Activated CD8-positive, alpha-beta T cell treated with anti-CD3 and anti-CD28 coated beads, Interleukin-2, amount 10 ng/mL, durations not matched to agents 7 days and 5 days (primary cell): ENCODE results near the gene CTSH. TPM values are rescaled to one million over a fixed set of nuclear protein-coding genes. Genes with fewer than 3 reads are reported as not detected.

ENCODE experiments used
- ATAC-seq: fragments of 150-1000 bp; cut with Tn5 transposase; one replicate; pipeline ENCODE4 v1.10.0; 2021; ENCODE audit warnings: moderate library complexity
- CTCF ChIA-PET: fragments of 350-600 bp; sonication (Branson Sonifier 250); formaldehyde crosslinking; loops from one replicate; lab custom pipeline; 2021; ENCODE audit warnings: antibody characterized with exemption; lab: Charles Lee
- POLR2A ChIA-PET: fragments of 350-600 bp; sonication (Branson Sonifier 250); formaldehyde crosslinking; loops from one replicate; lab custom pipeline; 2021; ENCODE audit warnings: antibody characterized with exemption; lab: Charles Lee
- DNase-seq: peaks from one replicate; pipeline ENCODE4 v3.0.0-alpha.2; 2020
- H3K27ac Mint-ChIP-seq: one replicate; pipeline ENCODE4 v1.8.0; 2021; ENCODE audit warnings: mild to moderate bottlenecking, mixed read lengths
- H3K27me3 Mint-ChIP-seq: one replicate; pipeline ENCODE4 v1.8.0; 2021; ENCODE audit warnings: low read depth, mixed read lengths
- H3K36me3 Mint-ChIP-seq: one replicate; pipeline ENCODE4 v1.8.0; 2021; ENCODE audit warnings: low read depth, mixed read lengths
- H3K4me1 Mint-ChIP-seq: one replicate; pipeline ENCODE4 v1.8.0; 2021; ENCODE audit warnings: low read depth, mixed read lengths
- H3K4me3 Mint-ChIP-seq: one replicate; pipeline ENCODE4 v1.8.0; 2021; ENCODE audit warnings: mild to moderate bottlenecking, mixed read lengths
- H3K9me3 Mint-ChIP-seq: one replicate; pipeline ENCODE4 v1.8.0; 2022; ENCODE audit warnings: mixed read lengths; ENCODE audit not compliant: insufficient read depth
- total RNA-seq, 2 experiments: library from RNA; stranded (reverse); gene quantifications; one replicate each; pipeline ENCODE4 v1.2.3, GENCODE V29; 2021

Gene CTSH
- total RNA-seq, 2 experiments from 2014 or later: 34.0 to 35.3 TPM

DNA sequence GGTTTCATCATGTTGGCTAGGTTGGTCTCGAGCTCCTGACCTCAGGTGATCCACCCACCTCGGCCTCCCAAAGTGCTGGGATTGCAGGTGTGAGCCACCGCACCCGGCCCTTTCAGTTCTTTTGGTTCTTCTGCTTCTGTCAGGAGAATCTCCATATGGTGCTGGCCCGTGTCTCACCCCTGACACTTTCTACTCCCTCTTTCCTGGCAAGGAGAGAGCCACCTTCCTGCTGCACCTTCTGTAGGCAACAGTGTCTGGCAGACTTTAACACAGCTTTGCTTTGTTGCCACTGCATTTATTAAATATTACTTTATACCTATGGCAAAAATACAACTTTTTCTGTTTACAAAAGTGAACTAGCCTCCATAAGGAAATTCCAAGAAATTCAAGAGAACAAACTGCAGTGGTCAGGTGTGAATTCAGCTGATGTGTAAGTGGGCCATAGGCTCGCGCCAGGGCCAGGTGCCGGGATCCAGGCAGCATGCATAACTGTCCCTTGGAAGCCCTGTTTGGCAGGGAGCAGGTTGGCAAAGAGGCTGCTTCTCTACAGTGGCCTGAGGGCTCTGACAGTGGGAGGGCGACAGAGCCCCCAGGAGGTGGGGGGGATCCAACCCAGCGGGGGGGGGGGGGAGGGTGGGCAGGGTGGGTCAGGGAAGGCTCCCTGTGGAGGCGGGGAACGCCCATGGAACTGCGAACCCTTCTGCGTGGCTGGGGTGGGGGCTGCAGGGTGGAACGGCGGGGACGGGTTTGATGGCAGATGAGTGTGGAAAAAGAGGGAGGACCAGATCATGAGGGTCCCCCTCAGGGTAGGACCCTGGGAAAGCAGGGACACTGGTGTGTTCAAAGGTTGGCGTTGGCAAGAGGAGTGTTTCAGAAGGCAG lies 21.1 kb downstream of the CTSH start:
- ATAC-seq (no peak), DNase-seq (no peak)
- Mint-ChIP-seq H3K4me1 (no peaks in the 10 kb centered on the region), H3K27ac (no peak overlapping the region), H3K27me3 (no peaks in the 10 kb centered on the region), H3K4me3 (no peak overlapping the region), H3K36me3 (peaks cover 21% of the 10 kb centered on the region), H3K9me3 (no peaks in the 10 kb centered on the region)
- ChIA-PET POLR2A (interaction anchor here (0.6 to 0.9 kb wide), 2 partner anchors 27 to 40 kb away, joined by 3 read pairs; no protein-coding TSS in a partner anchor), CTCF (no interaction called here)

DNA sequence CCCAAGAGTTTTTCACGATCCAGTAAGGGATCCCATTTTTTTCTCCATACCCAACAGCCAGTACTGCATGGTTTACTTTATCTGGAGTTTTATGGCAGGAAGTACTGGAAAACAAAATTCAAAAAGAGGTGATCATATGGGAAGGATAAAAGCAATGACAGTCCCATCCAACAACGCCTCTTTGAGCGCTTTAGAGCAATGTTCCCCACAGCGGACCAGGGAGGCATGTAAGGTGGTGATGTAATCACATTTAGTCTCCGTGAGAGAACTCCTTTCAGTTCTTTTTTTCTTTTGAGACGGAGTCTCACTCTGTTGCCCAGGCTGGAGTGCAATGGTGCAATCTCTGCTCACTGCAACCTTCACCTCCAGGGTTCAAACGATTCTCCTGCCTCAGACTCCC lies 21.8 kb downstream of the CTSH start:
- Mint-ChIP-seq H3K4me3 (no peak overlapping the region), H3K4me1 (no peaks in the 10 kb centered on the region), H3K36me3 (peaks cover 23% of the 10 kb centered on the region), H3K27ac (no peak overlapping the region), H3K9me3 (no peaks in the 10 kb centered on the region), H3K27me3 (no peaks in the 10 kb centered on the region)
- DNase-seq (no peak), ATAC-seq (no peak)
- ChIA-PET POLR2A (no interaction called here), CTCF (interaction anchor here (0.8 to 1.2 kb wide), 2 partner anchors 56 to 84 kb away, joined by 3 to 4 read pairs; no protein-coding TSS in a partner anchor)

DNA sequence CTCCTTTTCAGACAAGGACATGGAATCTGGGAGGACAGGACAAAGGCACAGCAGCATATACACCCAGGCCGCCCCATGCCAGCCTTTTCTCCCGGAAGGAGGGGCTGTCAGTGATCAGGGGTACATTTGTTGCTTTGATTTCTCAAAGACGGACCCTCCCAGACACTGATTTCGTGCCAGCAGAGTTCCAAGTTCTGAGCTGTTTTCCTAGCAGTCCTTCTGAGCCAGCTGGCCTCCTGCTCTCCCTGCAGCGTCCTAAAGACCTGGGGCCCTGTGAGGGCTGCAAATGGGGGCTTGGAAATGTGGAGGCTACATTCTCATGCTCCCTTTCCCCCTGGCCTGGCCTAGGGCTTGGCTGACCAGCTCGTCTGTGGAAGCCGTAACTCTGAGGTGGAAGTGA lies 22.3 kb downstream of the CTSH start:
- POLR2A ChIA-PET: no interaction called here
- no peak overlapping the region for H3K4me3 Mint-ChIP-seq
- H3K27ac Mint-ChIP-seq: no peak overlapping the region
- DNase-seq: no peak
- H3K27me3 Mint-ChIP-seq: no peaks in the 10 kb centered on the region
- no peak for ATAC-seq
- H3K36me3 Mint-ChIP-seq: peaks cover 24% of the 10 kb centered on the region
- H3K9me3 Mint-ChIP-seq: no peaks in the 10 kb centered on the region
- no peaks in the 10 kb centered on the region for H3K4me1 Mint-ChIP-seq
- CTCF ChIA-PET: interaction anchor here (0.7 to 1.2 kb wide), 3 partner anchors 14 to 85 kb away, joined by 3 to 4 read pairs (median 3); no protein-coding TSS in a partner anchor

DNA sequence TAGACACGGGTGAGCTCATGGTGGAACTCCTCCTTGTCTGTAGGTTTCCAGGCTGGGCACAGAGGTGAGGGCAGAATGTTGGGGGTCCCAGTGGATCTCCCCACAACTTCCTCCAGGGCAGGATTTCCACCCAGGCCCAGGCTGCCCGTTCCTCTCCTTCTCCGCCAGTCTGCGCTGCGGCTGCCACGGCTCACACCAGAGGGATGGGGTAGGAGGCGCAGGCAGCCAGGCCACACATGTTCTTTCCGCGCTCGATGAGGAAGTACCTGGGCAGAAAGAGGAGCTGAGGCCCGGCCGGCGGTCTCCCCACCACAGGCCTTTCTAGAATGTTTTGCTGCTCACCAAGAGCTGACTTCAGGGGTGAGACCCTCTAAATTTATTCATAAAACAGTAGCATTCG lies 22.9 kb downstream of the CTSH start:
- peaks cover 25% of the 10 kb centered on the region for H3K36me3 Mint-ChIP-seq
- ChIA-PET CTCF (interaction anchor here (0.7 to 1.2 kb wide), 3 partner anchors 14 to 85 kb away, joined by 3 to 4 read pairs (median 3); no protein-coding TSS in a partner anchor), POLR2A (no interaction called here)
- ATAC-seq (no peak), DNase-seq (no peak)
- H3K27me3 Mint-ChIP-seq: no peaks in the 10 kb centered on the region
- no peak overlapping the region for H3K27ac Mint-ChIP-seq
- H3K4me1 Mint-ChIP-seq: peaks cover under 1% of the 10 kb centered on the region
- H3K4me3 Mint-ChIP-seq: no peak overlapping the region
- H3K9me3 Mint-ChIP-seq: no peaks in the 10 kb centered on the region

DNA sequence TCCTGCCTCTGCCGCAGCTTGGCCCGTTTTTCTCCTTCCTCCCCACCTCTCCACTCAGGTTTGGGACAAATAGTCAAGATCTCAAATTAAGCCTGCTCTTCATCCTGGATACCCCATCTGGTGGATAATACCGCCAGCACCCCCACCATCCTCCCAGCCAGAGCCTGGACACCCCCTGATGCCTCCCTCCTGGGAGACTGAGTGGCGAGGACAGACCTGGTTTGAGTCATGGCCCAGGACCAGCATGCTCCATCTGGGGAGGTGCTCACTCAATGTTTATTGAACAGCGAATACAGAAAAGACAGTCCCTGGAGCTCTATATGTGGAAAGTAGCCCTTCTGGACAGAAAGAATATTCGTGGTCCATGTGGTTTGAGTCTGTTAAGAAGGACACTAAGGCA lies 23.3 kb downstream of the CTSH start:
- H3K4me1 Mint-ChIP-seq: peaks cover 4% of the 10 kb centered on the region
- H3K27me3 Mint-ChIP-seq: no peaks in the 10 kb centered on the region
- H3K36me3 Mint-ChIP-seq: peaks cover 27% of the 10 kb centered on the region
- POLR2A ChIA-PET: no interaction called here
- DNase-seq: no peak
- CTCF ChIA-PET: no interaction called here
- H3K9me3 Mint-ChIP-seq: no peaks in the 10 kb centered on the region
- ATAC-seq: no peak
- H3K4me3 Mint-ChIP-seq: no peak overlapping the region
- H3K27ac Mint-ChIP-seq: peak overlapping the region; percentile 15

DNA sequence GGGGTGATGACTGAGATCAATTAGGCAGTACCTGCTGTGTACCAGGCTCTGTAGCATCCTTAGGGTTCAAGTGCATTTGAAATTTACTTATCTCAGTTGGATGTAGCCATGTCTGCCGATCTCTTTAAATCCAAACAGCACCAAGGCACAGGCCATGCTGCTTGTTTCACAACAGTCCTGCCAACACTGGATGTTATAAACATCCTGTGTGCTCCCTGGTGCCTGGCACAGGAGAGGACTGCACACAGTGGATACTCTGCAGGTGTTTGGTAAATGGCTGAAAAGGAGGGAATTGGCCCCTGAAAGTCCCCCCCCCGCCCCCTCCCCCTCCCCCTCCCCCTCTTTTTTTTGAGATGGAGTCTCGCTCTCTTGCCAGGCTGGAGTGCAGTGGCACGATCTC lies 27.0 kb downstream of the CTSH start:
- peaks cover 18% of the 10 kb centered on the region for H3K4me1 Mint-ChIP-seq
- ATAC-seq (no peak), DNase-seq (no peak)
- no peaks in the 10 kb centered on the region for H3K27me3 Mint-ChIP-seq
- H3K9me3 Mint-ChIP-seq: no peaks in the 10 kb centered on the region
- H3K36me3 Mint-ChIP-seq: peaks cover 39% of the 10 kb centered on the region
- ChIA-PET POLR2A (no interaction called here), CTCF (no interaction called here)
- H3K4me3 Mint-ChIP-seq: no peak overlapping the region
- H3K27ac Mint-ChIP-seq: no peak overlapping the region

DNA sequence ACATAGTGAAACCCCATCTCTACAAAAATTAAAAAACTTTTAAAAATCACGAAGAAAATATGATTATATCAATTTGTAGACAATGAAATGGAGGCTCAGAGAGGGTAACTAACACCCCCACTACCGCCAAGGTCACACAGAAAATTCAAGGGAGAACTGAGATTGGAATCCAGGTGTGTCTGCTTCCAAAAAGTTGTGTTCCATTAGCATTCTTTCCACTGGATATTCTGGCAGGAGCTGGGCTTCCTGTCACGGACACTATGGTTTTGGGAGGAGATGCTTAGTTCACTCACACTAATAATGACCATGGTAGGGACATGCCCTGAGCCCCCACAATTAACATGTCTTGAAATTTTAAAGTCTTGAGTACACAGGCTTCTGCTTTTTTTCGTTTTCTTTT lies 28.8 kb downstream of the CTSH start:
- DNase-seq: no peak
- H3K27me3 Mint-ChIP-seq: no peaks in the 10 kb centered on the region
- peaks cover 33% of the 10 kb centered on the region for H3K4me1 Mint-ChIP-seq
- H3K36me3 Mint-ChIP-seq: peaks cover 40% of the 10 kb centered on the region
- CTCF ChIA-PET: interaction anchor here (1.2 to 1.6 kb wide), 2 partner anchors 63 to 269 kb away, joined by 3 to 5 read pairs; no protein-coding TSS in a partner anchor
- no peak for ATAC-seq
- POLR2A ChIA-PET: no interaction called here
- H3K27ac Mint-ChIP-seq: no peak overlapping the region
- H3K9me3 Mint-ChIP-seq: no peaks in the 10 kb centered on the region
- H3K4me3 Mint-ChIP-seq: no peak overlapping the region

DNA sequence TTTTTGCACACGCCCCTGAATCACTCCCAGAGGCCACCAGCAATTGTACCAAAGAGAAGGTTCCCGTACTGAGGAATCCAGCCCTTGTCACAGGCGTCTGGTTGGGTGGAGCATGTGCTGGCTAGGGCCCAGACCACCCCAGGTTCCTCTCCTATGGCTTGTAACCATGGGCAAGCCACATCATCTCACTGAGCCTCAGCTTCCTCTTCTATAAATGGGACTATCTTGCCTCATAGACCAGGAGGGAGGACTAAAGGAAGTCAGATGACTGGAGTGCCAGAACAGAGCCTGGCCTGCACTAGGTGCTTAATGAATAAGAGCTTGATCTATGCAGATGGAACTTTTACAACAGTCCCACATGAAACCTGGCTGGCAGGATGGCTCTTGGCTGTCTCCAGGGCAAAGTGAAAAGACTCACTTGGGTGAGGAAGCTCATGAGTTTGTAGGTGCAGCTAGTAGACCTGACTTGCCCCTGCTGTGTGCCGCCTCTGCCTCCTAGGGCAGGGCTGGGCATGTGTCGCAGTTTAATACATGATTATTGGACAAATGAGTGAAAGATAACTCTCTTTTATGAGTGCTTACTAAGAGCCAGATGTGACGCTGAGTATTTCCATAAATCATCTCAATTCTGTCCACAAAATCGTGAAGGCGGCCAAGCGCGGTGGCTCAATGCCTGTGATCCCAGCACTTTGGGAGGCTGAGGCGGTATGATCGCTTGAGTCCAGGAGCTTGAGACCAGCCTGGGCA lies 29.3 kb downstream of the CTSH start:
- H3K4me3 Mint-ChIP-seq: no peak overlapping the region
- peaks cover 39% of the 10 kb centered on the region for H3K36me3 Mint-ChIP-seq
- peaks cover 39% of the 10 kb centered on the region for H3K4me1 Mint-ChIP-seq
- ATAC-seq (no peak), DNase-seq (no peak)
- ChIA-PET CTCF (interaction anchor here (1.2 to 1.6 kb wide), 2 partner anchors 64 to 269 kb away, joined by 3 to 5 read pairs; no protein-coding TSS in a partner anchor), POLR2A (no interaction called here)
- H3K27me3 Mint-ChIP-seq: no peaks in the 10 kb centered on the region
- peak overlapping the region; percentile 49 for H3K27ac Mint-ChIP-seq
- no peaks in the 10 kb centered on the region for H3K9me3 Mint-ChIP-seq

DNA sequence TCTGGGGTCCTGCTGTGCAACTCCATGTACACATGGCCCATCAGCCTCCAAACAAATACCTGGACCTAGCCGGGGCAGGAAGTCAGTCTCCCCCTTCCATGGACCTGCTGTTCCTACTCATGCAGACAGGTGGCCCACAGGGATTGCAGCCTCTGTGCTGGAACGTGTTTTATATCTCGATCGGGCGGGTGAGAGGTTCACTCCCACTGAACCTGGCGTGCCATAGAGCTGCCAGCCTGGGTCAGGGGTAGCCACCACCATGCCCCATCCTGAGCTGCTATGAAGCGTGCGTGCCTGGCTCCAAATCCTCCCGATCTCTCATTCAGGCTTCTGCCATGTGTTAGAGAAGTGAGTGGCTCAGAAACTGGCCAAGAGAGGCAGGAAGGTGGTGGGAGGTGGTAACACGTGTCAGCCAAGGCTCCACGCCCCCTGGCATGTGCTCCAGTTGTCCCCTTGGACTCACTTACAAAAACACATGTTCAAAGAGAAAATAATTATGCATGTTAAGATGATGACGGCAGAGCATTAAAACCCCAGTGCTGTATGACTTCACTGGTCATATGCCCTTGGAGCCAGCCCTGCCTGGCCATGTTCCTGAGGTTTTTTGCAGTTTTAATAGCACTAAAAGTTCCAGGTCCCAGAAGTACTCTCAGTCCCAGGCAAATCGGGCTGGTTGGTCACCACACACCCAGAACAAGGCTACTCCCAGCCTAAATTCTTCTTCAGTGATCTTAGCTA lies 30.6 kb downstream of the CTSH start:
- H3K27me3 Mint-ChIP-seq: no peaks in the 10 kb centered on the region
- peak overlapping the region; percentile 49 for H3K27ac Mint-ChIP-seq
- ChIA-PET POLR2A (no interaction called here), CTCF (interaction anchor here (1.6 kb wide), 2 partner anchors 65 to 114 kb away, joined by 3 read pairs; no protein-coding TSS in a partner anchor)
- ATAC-seq (no peak), DNase-seq (no peak)
- peaks cover 50% of the 10 kb centered on the region for H3K4me1 Mint-ChIP-seq
- peaks cover 46% of the 10 kb centered on the region for H3K36me3 Mint-ChIP-seq
- H3K4me3 Mint-ChIP-seq: no peak overlapping the region
- no peaks in the 10 kb centered on the region for H3K9me3 Mint-ChIP-seq

DNA sequence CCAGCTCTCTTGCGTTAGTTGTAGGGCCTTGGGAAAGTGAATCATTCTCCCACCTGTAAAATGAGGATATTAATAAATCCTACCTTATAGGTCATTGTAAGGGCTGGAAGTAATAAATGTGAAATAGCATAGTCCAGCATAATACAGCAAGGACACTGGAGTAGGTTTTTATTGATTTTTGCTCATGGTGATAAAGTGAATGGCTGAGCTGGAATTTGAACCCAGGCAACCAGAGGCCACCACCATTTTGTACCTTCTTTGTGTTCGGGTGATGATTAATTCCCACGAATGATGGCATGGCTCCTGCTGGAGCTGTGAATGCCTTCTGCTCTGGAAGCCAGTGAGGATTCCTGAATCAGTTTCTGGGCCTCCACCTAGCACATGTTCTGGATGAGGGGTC lies 31.8 kb downstream of the CTSH start:
- H3K4me1 Mint-ChIP-seq: peaks cover 50% of the 10 kb centered on the region
- ChIA-PET CTCF (interaction anchor here (1.5 kb wide), 1 partner anchor 271 kb away, joined by 8 read pairs; no protein-coding TSS in a partner anchor), POLR2A (interaction anchor here (0.6 kb wide), 1 partner anchor 44 kb away, joined by 3 read pairs; no protein-coding TSS in a partner anchor)
- DNase-seq: no peak
- ATAC-seq: no peak
- H3K9me3 Mint-ChIP-seq: no peaks in the 10 kb centered on the region
- H3K27me3 Mint-ChIP-seq: no peaks in the 10 kb centered on the region
- no peak overlapping the region for H3K27ac Mint-ChIP-seq
- H3K4me3 Mint-ChIP-seq: no peak overlapping the region
- H3K36me3 Mint-ChIP-seq: peaks cover 41% of the 10 kb centered on the region

DNA sequence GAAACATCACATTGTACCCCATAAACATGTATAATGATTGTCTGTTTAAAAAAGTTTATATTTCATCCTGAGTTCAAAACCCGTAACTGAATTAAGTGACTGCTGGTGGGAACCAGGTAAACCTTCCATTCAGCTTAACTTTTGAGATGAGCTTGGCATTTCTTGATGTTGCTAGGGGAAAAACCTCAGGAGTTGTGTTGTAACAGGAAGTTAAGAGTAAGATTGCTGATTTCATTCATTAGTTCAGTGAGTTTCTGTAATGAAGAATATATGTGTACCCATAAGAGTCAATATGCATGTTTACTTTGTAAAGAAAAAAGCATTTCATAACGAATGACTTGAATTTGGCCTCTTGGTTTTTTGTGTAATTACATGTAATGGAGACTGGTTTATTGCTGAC lies 32.5 kb downstream of the CTSH start:
- Mint-ChIP-seq H3K27me3 (no peaks in the 10 kb centered on the region), H3K36me3 (peaks cover 44% of the 10 kb centered on the region), H3K27ac (no peak overlapping the region), H3K9me3 (no peaks in the 10 kb centered on the region), H3K4me3 (no peak overlapping the region), H3K4me1 (peaks cover 50% of the 10 kb centered on the region)
- ChIA-PET CTCF (interaction anchor here (1.5 kb wide), 1 partner anchor 272 kb away, joined by 8 read pairs; no protein-coding TSS in a partner anchor), POLR2A (interaction anchor here (0.6 kb wide), 1 partner anchor 44 kb away, joined by 3 read pairs; no protein-coding TSS in a partner anchor)
- no peak for ATAC-seq
- DNase-seq: no peak
